Measurements from ENCODE around the gene GPRC5A.
A peak's percentile ranks its signal among the peaks of the same experiment; 100 is the strongest.

Gene GPRC5A

DNA sequence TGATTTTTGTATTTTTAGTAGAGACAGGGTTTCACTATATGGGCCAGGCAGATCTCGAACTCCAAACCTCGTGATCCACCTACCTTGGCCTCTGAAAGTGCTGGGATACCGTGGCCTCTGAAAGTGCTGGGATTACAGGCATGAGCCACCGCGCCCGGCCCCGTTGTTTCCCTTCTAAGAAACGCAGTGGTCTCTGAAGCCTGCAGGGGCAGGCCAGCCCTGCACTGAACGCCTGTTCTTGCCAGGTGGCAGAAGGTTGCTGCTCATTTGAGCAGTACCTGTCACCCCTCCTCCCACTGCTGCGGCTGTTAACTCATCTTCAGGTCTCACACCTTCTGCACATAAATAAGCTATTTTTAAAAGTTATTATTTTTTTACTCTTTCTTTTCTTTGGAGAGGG, 24.3 kb downstream of the GPRC5A start:
- Histone ChIP-seq H3K4me3 (ENCODE audit: low read depth, low read length, poor library complexity, severe bottlenecking) (no peak overlapping the region), H3K27me3 (ENCODE audit: insufficient read depth, low read length) (no peaks in the 10 kb centered on the region), H3K4me1 (ENCODE audit: insufficient read depth, low read length, severe bottlenecking) (no peaks in the 10 kb centered on the region), H3K36me3 (ENCODE audit: insufficient read depth, low read length) (no peaks in the 10 kb centered on the region), H3K9me2 (ENCODE audit: low read depth, low read length) (no peaks in the 10 kb centered on the region), H3K79me2 (ENCODE audit: insufficient read depth, low read length) (no peaks in the 10 kb centered on the region), H3K4me2 (ENCODE audit: low read length) (no peak overlapping the region), H2AFZ (ENCODE audit: low read length) (no peak overlapping the region), H3K27ac (ENCODE audit: low read depth, low read length, poor library complexity, severe bottlenecking) (no peak overlapping the region), H3F3A (ENCODE audit: insufficient read depth, low read length) (no peaks in the 10 kb centered on the region), H4K20me1 (ENCODE audit: insufficient read depth, low read length) (no peaks in the 10 kb centered on the region), H3K9me3 (ENCODE audit: low read length) (no peaks in the 10 kb centered on the region), H3K9ac (ENCODE audit: low read length) (no peak overlapping the region)
- no peak for TF ChIP-seq CTCF (IDR thresholded peaks at IDR 0.05; ENCODE audit: low read length)
- no peak for TF ChIP-seq EZH2 (IDR thresholded peaks at IDR 0.05; ENCODE audit: borderline replicate concordance, low read length)

GRCh38 chr12:12916135-12916944, 25.0 kb downstream of the GPRC5A start:
- no peaks in the 10 kb centered on the region for H3K4me1 ChIP-seq (ENCODE audit: insufficient read depth, low read length, severe bottlenecking)
- no peak overlapping the region for H3K27ac ChIP-seq (ENCODE audit: low read depth, low read length, poor library complexity, severe bottlenecking)
- no peaks in the 10 kb centered on the region for H3K27me3 ChIP-seq (ENCODE audit: insufficient read depth, low read length)
- no peak overlapping the region for H3K9ac ChIP-seq (ENCODE audit: low read length)
- H3K9me2 ChIP-seq (ENCODE audit: low read depth, low read length) = no peaks in the 10 kb centered on the region
- no peaks in the 10 kb centered on the region for H3K79me2 ChIP-seq (ENCODE audit: insufficient read depth, low read length)
- TF ChIP-seq CTCF (IDR thresholded peaks at IDR 0.05; ENCODE audit: low read length) (peak; percentile 98), EZH2 (IDR thresholded peaks at IDR 0.05; ENCODE audit: borderline replicate concordance, low read length) (no peak)
- no peaks in the 10 kb centered on the region for H4K20me1 ChIP-seq (ENCODE audit: insufficient read depth, low read length)
- no peaks in the 10 kb centered on the region for H3K36me3 ChIP-seq (ENCODE audit: insufficient read depth, low read length)
- no peaks in the 10 kb centered on the region for H3F3A ChIP-seq (ENCODE audit: insufficient read depth, low read length)
- H2AFZ ChIP-seq (ENCODE audit: low read length) = no peak overlapping the region
- no peak overlapping the region for H3K4me3 ChIP-seq (ENCODE audit: low read depth, low read length, poor library complexity, severe bottlenecking)
- H3K9me3 ChIP-seq (ENCODE audit: low read length) = no peaks in the 10 kb centered on the region
- H3K4me2 ChIP-seq (ENCODE audit: low read length) = no peak overlapping the region

DNA sequence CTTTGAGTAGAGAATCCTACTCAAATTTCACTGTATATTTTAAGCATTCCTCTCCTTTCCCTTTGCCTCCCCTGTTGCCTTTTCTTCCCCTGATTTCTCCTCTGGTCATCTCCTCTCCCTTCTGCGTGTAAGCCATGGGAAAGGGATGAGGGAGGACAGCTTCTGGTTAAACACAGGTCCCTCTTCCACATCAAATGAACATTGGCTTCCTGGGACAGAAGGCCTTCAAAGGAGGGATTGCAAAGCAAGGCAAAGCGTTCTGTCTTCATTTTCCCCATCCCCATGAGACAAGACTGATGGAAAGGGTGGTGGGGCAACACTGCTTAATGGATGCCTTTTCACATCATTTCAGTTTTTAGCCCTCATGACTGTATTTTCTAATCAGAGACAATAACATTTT, 26.2 kb downstream of the GPRC5A start:
- no peak overlapping the region for H3K4me2 ChIP-seq (ENCODE audit: low read length)
- no peaks in the 10 kb centered on the region for H3K4me1 ChIP-seq (ENCODE audit: insufficient read depth, low read length, severe bottlenecking)

More for the DNA sequence above, 26.2 kb downstream of the GPRC5A start:
- H3K9me3 ChIP-seq (ENCODE audit: low read length) = no peaks in the 10 kb centered on the region
- no peaks in the 10 kb centered on the region for H3K27me3 ChIP-seq (ENCODE audit: insufficient read depth, low read length)
- H3K9me2 ChIP-seq (ENCODE audit: low read depth, low read length) = no peaks in the 10 kb centered on the region
- H3K79me2 ChIP-seq (ENCODE audit: insufficient read depth, low read length) = no peaks in the 10 kb centered on the region
- no peaks in the 10 kb centered on the region for H3K36me3 ChIP-seq (ENCODE audit: insufficient read depth, low read length)
- H3K9ac ChIP-seq (ENCODE audit: low read length) = no peak overlapping the region
- no peak overlapping the region for H2AFZ ChIP-seq (ENCODE audit: low read length)
- H3K4me3 ChIP-seq (ENCODE audit: low read depth, low read length, poor library complexity, severe bottlenecking) = no peak overlapping the region
- H3K27ac ChIP-seq (ENCODE audit: low read depth, low read length, poor library complexity, severe bottlenecking) = no peak overlapping the region
- no peaks in the 10 kb centered on the region for H3F3A ChIP-seq (ENCODE audit: insufficient read depth, low read length)
- H4K20me1 ChIP-seq (ENCODE audit: insufficient read depth, low read length) = no peaks in the 10 kb centered on the region
- TF ChIP-seq CTCF (IDR thresholded peaks at IDR 0.05; ENCODE audit: low read length) (no peak), EZH2 (IDR thresholded peaks at IDR 0.05; ENCODE audit: borderline replicate concordance, low read length) (no peak)

Data from OCI-LY1 (cell line).